Neuronal stem cell (in vitro differentiated cells): Measurements from ENCODE around the gene SEPTIN12.

Experiments
- DNase-seq: peaks from one replicate; pipeline ENCODE4 v3.0.0-alpha.2; 2013; ENCODE audit warnings: low spot score
- H2AFZ ChIP-seq: one replicate; pipeline ENCODE4 v1.6.1; 2013; ENCODE audit warnings: mild to moderate bottlenecking, low read length, inconsistent platforms
- H2AK5ac ChIP-seq: 2 replicates; pipeline ENCODE4 v1.6.1; 2013; ENCODE audit warnings: low read depth, mild to moderate bottlenecking, inconsistent platforms, low read length, moderate library complexity, mixed read lengths
- H2BK120ac ChIP-seq: 2 replicates; pipeline ENCODE4 v1.6.1; 2013; ENCODE audit warnings: low read depth, mild to moderate bottlenecking, inconsistent platforms, low read length, moderate library complexity, mixed read lengths
- H2BK12ac ChIP-seq: one replicate; pipeline ENCODE4 v1.6.1; 2013; ENCODE audit warnings: low read length, inconsistent platforms
- H2BK15ac ChIP-seq: 2 replicates; pipeline ENCODE4 v1.6.1; 2013; ENCODE audit warnings: mild to moderate bottlenecking, low read length, inconsistent platforms, mixed read lengths
- H2BK5ac ChIP-seq: one replicate; pipeline ENCODE4 v1.6.1; 2013; ENCODE audit warnings: inconsistent platforms, mild to moderate bottlenecking, low read length, moderate library complexity
- H3K14ac ChIP-seq: one replicate; pipeline ENCODE4 v1.6.1; 2013; ENCODE audit warnings: low read length, inconsistent platforms
- H3K18ac ChIP-seq: 2 replicates; pipeline ENCODE4 v1.6.1; 2013; ENCODE audit warnings: low read length, inconsistent platforms
- H3K23ac ChIP-seq: 2 replicates; pipeline ENCODE4 v1.6.1; 2013; ENCODE audit warnings: low read depth, mild to moderate bottlenecking, mixed read lengths, low read length, inconsistent platforms; ENCODE audit not compliant: poor library complexity
- H3K27ac ChIP-seq: replicated peaks from 3 replicates; pipeline ENCODE4 v1.5.1; 2013; ENCODE audit warnings: low read length, inconsistent platforms
- H3K27me3 ChIP-seq, 3 experiments: 2 replicates each; pipeline ENCODE4 v1.6.1; 2013; ENCODE audit warnings: low read length in 3 of 3, mild to moderate bottlenecking in 2 of 3, inconsistent platforms in 1 of 3, low read depth in 1 of 3, mixed read lengths in 1 of 3, moderate library complexity in 1 of 3; ENCODE audit not compliant: control insufficient read depth in 3 of 3, insufficient read depth in 3 of 3
- H3K36me3 ChIP-seq, 2 donors: replicated peaks in 1 of 2; 2 replicates each; pipeline ENCODE4 v1.6.1; 2013; ENCODE audit warnings: low read length in 2 of 2; ENCODE audit not compliant: control insufficient read depth in 2 of 2, insufficient read depth in 2 of 2
- H3K4ac ChIP-seq: 2 replicates; pipeline ENCODE4 v1.6.1; 2013; ENCODE audit warnings: inconsistent platforms, mild to moderate bottlenecking, low read length, moderate library complexity
- H3K4me1 ChIP-seq, 2 donors: 1 replicate in 1 of 2; 2 replicates in 1 of 2; pipeline ENCODE4 v1.6.1; 2013; ENCODE audit warnings: low read length in 2 of 2, low read depth in 1 of 2; ENCODE audit not compliant: control insufficient read depth in 2 of 2, insufficient read depth in 1 of 2
- H3K4me2 ChIP-seq: one replicate; pipeline ENCODE4 v1.6.1; 2013; ENCODE audit warnings: mild to moderate bottlenecking, low read length, inconsistent platforms; ENCODE audit not compliant: insufficient read depth, poor library complexity, severe bottlenecking
- H3K4me3 ChIP-seq, 2 donors: 2 replicates each; pipeline ENCODE4 v1.5.1; 2013; ENCODE audit warnings: low read length in 2 of 2, mild to moderate bottlenecking in 2 of 2, inconsistent platforms in 1 of 2, moderate library complexity in 1 of 2
- H3K79me1 ChIP-seq: one replicate; pipeline ENCODE4 v1.6.1; 2013; ENCODE audit warnings: low read depth, mild to moderate bottlenecking, inconsistent platforms, low read length, moderate library complexity
- H3K9ac ChIP-seq: one replicate; pipeline ENCODE4 v1.6.1; 2013; ENCODE audit warnings: mild to moderate bottlenecking, low read depth, low read length, inconsistent platforms; ENCODE audit not compliant: poor library complexity
- H3K9me3 ChIP-seq, 2 donors: replicated peaks in 1 of 2; 2 replicates each; pipeline versions ENCODE3 to v1.6.1; 2013; ENCODE audit warnings: low read length in 2 of 2, mild to moderate bottlenecking in 2 of 2, inconsistent platforms in 1 of 2, low read depth in 1 of 2, mixed read lengths in 1 of 2, moderate library complexity in 1 of 2; ENCODE audit not compliant: control insufficient read depth in 2 of 2, insufficient read depth in 1 of 2
- H4K8ac ChIP-seq: one replicate; pipeline ENCODE4 v1.6.1; 2013; ENCODE audit warnings: low read depth, mild to moderate bottlenecking, inconsistent platforms, low read length, moderate library complexity
- H4K91ac ChIP-seq: one replicate; pipeline ENCODE4 v1.6.1; 2013; ENCODE audit warnings: low read length, low read depth, mild to moderate bottlenecking, inconsistent platforms; ENCODE audit not compliant: poor library complexity
- WGBS, 2 donors: extraction: QIAGEN DNeasy Blood & Tissue Kit; methylation state at CpG; one replicate each; pipeline ENCODE4 v1.1.7; 2013; ENCODE audit warnings: missing lambda C conversion rate in 2 of 2, mixed read lengths in 1 of 2; ENCODE audit not compliant: insufficient read length in 2 of 2, insufficient replicate concordance in 1 of 2; ENCODE audit errors: extremely low coverage in 2 of 2; 5-methylcytosine and 5-hydroxymethylcytosine counted together

Gene SEPTIN12

DNA sequence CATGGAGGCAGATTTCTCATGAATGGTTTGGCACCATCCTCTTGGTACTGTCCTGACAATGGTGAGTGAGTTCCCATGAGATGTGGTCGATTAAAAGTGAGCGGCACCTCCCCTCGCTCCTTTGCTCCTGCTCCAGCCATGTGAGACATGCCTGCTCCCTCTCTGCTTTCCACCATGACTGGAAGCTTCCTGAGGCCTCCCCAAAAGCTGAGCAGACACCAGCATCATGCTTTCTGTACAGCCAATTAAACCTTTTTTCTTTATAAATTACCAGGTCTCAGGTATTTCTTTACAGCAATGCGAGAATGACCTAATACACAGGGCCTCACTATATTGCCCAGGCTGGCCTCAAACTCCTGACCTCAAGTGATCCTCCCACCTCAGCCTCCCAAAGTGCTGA, 33.3 kb downstream of the SEPTIN12 start:
- Histone ChIP-seq H4K91ac (no peak overlapping the region), H3K18ac (no peak overlapping the region), H2AK5ac (no peak overlapping the region), H3K4ac (no peak overlapping the region), H2BK12ac (no peak overlapping the region), H3K9me3 (peaks cover 7 to 12% of the 10 kb centered on the region in 2 donors), H3K9ac (no peak overlapping the region), H3K79me1 (no peaks in the 10 kb centered on the region), H2BK5ac (no peak overlapping the region), H3K23ac (no peak overlapping the region), H2BK120ac (no peak overlapping the region), H3K36me3 (peaks cover 37 to 86% of the 10 kb centered on the region in 2 donors), H3K4me1 (no peaks in the 10 kb centered on the region), H3K27ac (no peak overlapping the region), H2AFZ (no peak overlapping the region), H4K8ac (no peak overlapping the region), H3K4me3 (no peak overlapping the region), H2BK15ac (no peak overlapping the region), H3K27me3 (no peaks in the 10 kb centered on the region), H3K14ac (no peak overlapping the region), H3K4me2 (no peak overlapping the region)
- DNase-seq: no peak
- no CpG with 5 or more reads among the region's 4 CpGs for WGBS, 2 donors

DNA sequence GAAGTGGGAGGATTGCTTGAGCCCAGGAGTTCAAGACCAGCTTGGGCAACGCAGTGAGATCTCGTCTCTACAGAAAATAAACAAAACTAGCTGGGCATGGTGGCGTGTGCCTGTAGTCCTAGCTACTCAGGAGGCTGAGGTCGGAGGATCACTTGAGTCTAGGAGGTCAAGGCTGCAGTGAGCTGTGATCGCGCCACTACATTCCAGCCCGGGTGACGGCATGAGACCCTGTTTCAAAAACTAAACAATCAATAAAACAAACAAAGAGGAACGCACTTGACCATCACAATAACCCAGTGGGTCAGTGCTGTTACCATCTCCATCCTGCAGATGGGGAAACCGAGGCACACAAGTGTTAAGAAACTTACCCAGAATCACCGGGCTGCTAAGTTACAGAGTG, 34.9 kb downstream of the SEPTIN12 start:
- DNase-seq: no peak
- WGBS, 2 donors: no CpG with 5 or more reads among the region's 11 CpGs
- Histone ChIP-seq H3K18ac (no peak overlapping the region), H3K27ac (no peak overlapping the region), H3K4me1 (no peaks in the 10 kb centered on the region), H3K36me3 (peaks cover 32 to 70% of the 10 kb centered on the region in 2 donors), H3K27me3 (no peaks in the 10 kb centered on the region), H3K79me1 (no peaks in the 10 kb centered on the region), H2BK5ac (no peak overlapping the region), H2BK12ac (no peak overlapping the region), H2BK120ac (no peak overlapping the region), H3K4me3 (peak overlapping the region in 1 of 2 donors; percentile 58), H3K14ac (no peak overlapping the region), H3K9ac (no peak overlapping the region), H4K91ac (no peak overlapping the region), H3K4ac (no peak overlapping the region), H3K9me3 (peaks cover 7 to 12% of the 10 kb centered on the region in 2 donors), H3K23ac (no peak overlapping the region), H2BK15ac (no peak overlapping the region), H4K8ac (no peak overlapping the region), H2AFZ (no peak overlapping the region), H3K4me2 (no peak overlapping the region), H2AK5ac (no peak overlapping the region)

DNA sequence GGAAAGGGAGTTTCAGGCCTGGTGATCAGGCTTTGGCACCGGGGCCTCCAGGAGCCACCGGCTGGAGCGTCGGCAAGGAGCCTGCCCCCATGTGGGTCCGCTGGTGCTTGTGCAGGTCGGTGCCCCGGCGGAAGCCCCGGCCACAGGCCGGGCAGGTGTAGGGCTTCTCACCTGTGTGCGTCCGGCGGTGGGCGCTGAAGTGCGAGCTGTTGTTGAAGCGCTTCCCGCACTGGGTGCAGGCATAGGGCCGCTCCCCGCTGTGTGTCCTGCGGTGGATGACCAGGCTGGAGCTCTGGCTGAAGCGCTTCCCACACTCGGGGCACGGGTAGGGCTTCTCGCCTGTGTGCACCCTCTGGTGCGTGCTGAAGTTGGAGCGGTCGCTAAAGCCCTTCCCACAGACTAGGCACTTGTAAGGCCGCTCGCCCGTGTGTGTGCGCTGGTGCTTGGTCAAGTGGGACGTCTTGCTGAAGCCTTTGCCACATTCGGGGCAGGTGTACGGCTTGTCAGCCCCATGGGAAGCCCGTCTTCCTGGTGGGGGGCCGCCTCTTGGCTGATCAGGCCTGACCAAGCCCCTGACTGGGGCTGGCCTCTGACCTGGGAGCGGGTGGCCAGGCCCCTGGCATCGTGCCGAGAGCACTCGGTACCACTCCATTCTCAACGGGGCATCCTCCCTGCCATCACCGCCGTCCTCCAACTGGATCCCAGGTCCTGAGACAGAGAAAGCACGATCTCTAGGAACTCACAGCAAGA, 35.6 kb downstream of the SEPTIN12 start:
- H3K36me3 ChIP-seq: peaks cover 30 to 67% of the 10 kb centered on the region in 2 donors
- no peak overlapping the region for H4K91ac ChIP-seq
- H3K14ac ChIP-seq: no peak overlapping the region
- no CpG with 5 or more reads among the region's 44 CpGs for WGBS, 2 donors
- H3K27me3 ChIP-seq: no peaks in the 10 kb centered on the region
- H3K79me1 ChIP-seq: no peaks in the 10 kb centered on the region
- H4K8ac ChIP-seq: no peak overlapping the region
- peaks cover 0 to 1% of the 10 kb centered on the region in 2 donors for H3K4me1 ChIP-seq
- no peak overlapping the region for H3K23ac ChIP-seq
- no peak overlapping the region for H3K4me2 ChIP-seq
- no peak overlapping the region for H2BK120ac ChIP-seq
- no peak overlapping the region for H3K4me3 ChIP-seq
- no peak overlapping the region for H2BK12ac ChIP-seq
- no peak overlapping the region for H2BK5ac ChIP-seq
- H2AK5ac ChIP-seq: no peak overlapping the region
- no peak overlapping the region for H2AFZ ChIP-seq
- no peak overlapping the region for H2BK15ac ChIP-seq
- no peak for DNase-seq
- H3K18ac ChIP-seq: no peak overlapping the region
- H3K9me3 ChIP-seq: peaks cover 7 to 12% of the 10 kb centered on the region in 2 donors
- no peak overlapping the region for H3K27ac ChIP-seq
- no peak overlapping the region for H3K4ac ChIP-seq
- no peak overlapping the region for H3K9ac ChIP-seq

DNA sequence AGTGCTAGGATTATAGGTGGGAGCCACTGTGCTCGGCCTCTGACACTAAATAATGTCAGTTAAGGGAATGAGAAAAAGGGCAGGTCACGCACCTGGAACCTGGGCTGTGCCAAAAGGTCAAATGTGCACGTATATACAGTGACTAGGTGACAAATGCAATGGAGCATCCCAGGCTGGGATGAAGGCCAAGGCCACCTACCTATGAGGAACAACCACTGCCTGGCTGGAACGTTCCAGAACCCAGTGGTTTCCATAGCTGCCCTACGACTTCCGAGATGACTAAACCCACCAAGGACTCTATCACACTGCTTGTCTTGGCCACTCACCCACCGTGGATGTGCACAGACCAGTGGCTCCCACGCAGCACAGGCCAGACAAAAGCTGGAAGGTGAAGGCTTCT, 37.2 kb downstream of the SEPTIN12 start:
- no peak overlapping the region for H3K14ac ChIP-seq
- H3K18ac ChIP-seq: no peak overlapping the region
- no peak overlapping the region for H4K91ac ChIP-seq
- H2BK5ac ChIP-seq: no peak overlapping the region
- no peak for DNase-seq
- H3K27ac ChIP-seq: no peak overlapping the region
- no peak overlapping the region for H3K4me3 ChIP-seq
- no peak overlapping the region for H2AK5ac ChIP-seq
- no peak overlapping the region for H2BK120ac ChIP-seq
- H3K4ac ChIP-seq: no peak overlapping the region
- H3K4me2 ChIP-seq: no peak overlapping the region
- H3K23ac ChIP-seq: no peak overlapping the region
- no CpG with 5 or more reads among the region's 8 CpGs for WGBS, 2 donors
- no peak overlapping the region for H2AFZ ChIP-seq
- no peaks in the 10 kb centered on the region for H3K79me1 ChIP-seq
- no peaks in the 10 kb centered on the region for H3K27me3 ChIP-seq
- peaks cover 7 to 11% of the 10 kb centered on the region in 2 donors for H3K9me3 ChIP-seq
- H3K9ac ChIP-seq: no peak overlapping the region
- H2BK15ac ChIP-seq: no peak overlapping the region
- H4K8ac ChIP-seq: no peak overlapping the region
- H3K4me1 ChIP-seq: peaks cover 0 to 7% of the 10 kb centered on the region in 2 donors
- H3K36me3 ChIP-seq: peaks cover 29 to 53% of the 10 kb centered on the region in 2 donors
- H2BK12ac ChIP-seq: no peak overlapping the region
